Breast epithelium (tissue), 3 donors: ENCODE data around the gene RHOV.

Experiments
- POLR2A ChIP-seq: fragments of 450-650 bp; IDR thresholded peaks from one replicate; pipeline ENCODE4 v1.6.1; 2016; ENCODE audit warnings: antibody characterized with exemption, mild to moderate bottlenecking, moderate library complexity
- POLR2AphosphoS5 ChIP-seq, 3 donors: sonication (generic); formaldehyde crosslinking; IDR thresholded peaks; one replicate each; pipeline ENCODE4 v1.6.1; 2017; ENCODE audit warnings: antibody characterized with exemption in 3 of 3
- TF ChIP-seq, protein P1 (sequence below), 3 donors: fragments of 450-650 bp; IDR thresholded peaks; one replicate each; pipeline ENCODE4 v1.5.1; 2016 to 2017; ENCODE audit warnings: antibody characterized with exemption in 3 of 3, mild to moderate bottlenecking in 3 of 3, moderate library complexity in 3 of 3

GRCh38 chr15:40858706-40859105 lies 15.3 kb downstream of the RHOV start:
- TF ChIP-seq, protein P1, sequence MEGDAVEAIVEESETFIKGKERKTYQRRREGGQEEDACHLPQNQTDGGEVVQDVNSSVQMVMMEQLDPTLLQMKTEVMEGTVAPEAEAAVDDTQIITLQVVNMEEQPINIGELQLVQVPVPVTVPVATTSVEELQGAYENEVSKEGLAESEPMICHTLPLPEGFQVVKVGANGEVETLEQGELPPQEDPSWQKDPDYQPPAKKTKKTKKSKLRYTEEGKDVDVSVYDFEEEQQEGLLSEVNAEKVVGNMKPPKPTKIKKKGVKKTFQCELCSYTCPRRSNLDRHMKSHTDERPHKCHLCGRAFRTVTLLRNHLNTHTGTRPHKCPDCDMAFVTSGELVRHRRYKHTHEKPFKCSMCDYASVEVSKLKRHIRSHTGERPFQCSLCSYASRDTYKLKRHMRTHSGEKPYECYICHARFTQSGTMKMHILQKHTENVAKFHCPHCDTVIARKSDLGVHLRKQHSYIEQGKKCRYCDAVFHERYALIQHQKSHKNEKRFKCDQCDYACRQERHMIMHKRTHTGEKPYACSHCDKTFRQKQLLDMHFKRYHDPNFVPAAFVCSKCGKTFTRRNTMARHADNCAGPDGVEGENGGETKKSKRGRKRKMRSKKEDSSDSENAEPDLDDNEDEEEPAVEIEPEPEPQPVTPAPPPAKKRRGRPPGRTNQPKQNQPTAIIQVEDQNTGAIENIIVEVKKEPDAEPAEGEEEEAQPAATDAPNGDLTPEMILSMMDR (IDR thresholded peaks at IDR 0.05), result no peak
- no peak for TF ChIP-seq POLR2A
- TF ChIP-seq POLR2AphosphoS5 (IDR thresholded peaks at IDR 0.05), result no peak
